Liver (tissue), 3 donors: Measurements from ENCODE around the gene FOXK1.

Source experiments
- ATF3 ChIP-seq: IDR thresholded peaks from 2 replicates; pipeline ENCODE4 v1.6.1; 2016; ENCODE audit warnings: antibody characterized with exemption
- CTCF ChIP-seq: fragments of 150-350 bp; IDR thresholded peaks from 2 replicates; pipeline ENCODE4 v1.5.1; 2017; ENCODE audit warnings: improper control_type of control experiment, low read depth, low read length; ENCODE audit not compliant: missing input control
- EGR1 ChIP-seq, 2 donors: IDR thresholded peaks; 2 replicates each; pipeline ENCODE4 v1.6.1; 2016 to 2018; ENCODE audit warnings: antibody characterized with exemption in 2 of 2, low read depth in 2 of 2
- FOXA1 ChIP-seq: IDR thresholded peaks from 2 replicates; pipeline ENCODE4 v1.6.1; 2016; ENCODE audit warnings: antibody characterized with exemption
- GABPA ChIP-seq, 2 donors: IDR thresholded peaks in 1 of 2; conservative IDR thresholded peaks in 1 of 2; 2 replicates each; pipeline ENCODE4 v1.6.1; 2016; ENCODE audit warnings: antibody characterized with exemption in 2 of 2, mild to moderate bottlenecking in 1 of 2, moderate library complexity in 1 of 2
- JUND ChIP-seq, 2 donors: IDR thresholded peaks; 2 replicates each; pipeline ENCODE4 v1.6.1; 2016; ENCODE audit warnings: antibody characterized with exemption in 2 of 2
- MAX ChIP-seq: IDR thresholded peaks from 2 replicates; pipeline ENCODE4 v1.6.1; 2016; ENCODE audit warnings: antibody characterized with exemption
- RAD21 ChIP-seq, 2 donors: IDR thresholded peaks; 2 replicates each; pipeline ENCODE4 v1.6.1; 2016; ENCODE audit warnings: antibody characterized with exemption in 2 of 2, mild to moderate bottlenecking in 2 of 2
- REST ChIP-seq: IDR thresholded peaks from 2 replicates; pipeline ENCODE4 v1.6.1; 2016; ENCODE audit warnings: antibody characterized with exemption, mild to moderate bottlenecking
- RXRA ChIP-seq, 2 donors: IDR thresholded peaks; 2 replicates each; pipeline ENCODE4 v1.6.1; 2017 to 2018; ENCODE audit warnings: antibody characterized with exemption in 2 of 2, mild to moderate bottlenecking in 1 of 2
- SP1 ChIP-seq: IDR thresholded peaks from 2 replicates; pipeline ENCODE4 v1.6.1; 2018; ENCODE audit warnings: antibody characterized with exemption, mild to moderate bottlenecking
- TAF1 ChIP-seq: conservative IDR thresholded peaks from 2 replicates; pipeline ENCODE4 v1.6.1; 2016; ENCODE audit warnings: antibody characterized with exemption, mild to moderate bottlenecking
- YY1 ChIP-seq: IDR thresholded peaks from 2 replicates; pipeline ENCODE4 v1.6.1; 2016; ENCODE audit warnings: antibody characterized with exemption, mild to moderate bottlenecking
- ZBTB33 ChIP-seq: IDR thresholded peaks from 2 replicates; pipeline ENCODE4 v1.6.1; 2016; ENCODE audit warnings: antibody characterized with exemption
- donor health status: healthy.
- donor health status: healthy.

GRCh38 chr7:4794591-4795350, 112.7 kb downstream of the FOXK1 start:
- no peak for TF ChIP-seq MAX
- TF ChIP-seq CTCF = no peak
- no peak for TF ChIP-seq JUND (IDR thresholded peaks at IDR 0.05)
- TF ChIP-seq ZBTB33 = no peak
- no peak for TF ChIP-seq FOXA1
- no peak for TF ChIP-seq YY1
- TF ChIP-seq GABPA (IDR thresholded peaks at IDR 0.05 in 1 of 2, conservative IDR thresholded peaks at IDR 0.05 in 1 of 2) = no peak
- TF ChIP-seq RAD21 (IDR thresholded peaks at IDR 0.05) = no peak
- TF ChIP-seq TAF1 = no peak
- no peak for TF ChIP-seq SP1
- no peak for TF ChIP-seq REST
- no peak for TF ChIP-seq RXRA (IDR thresholded peaks at IDR 0.05)
- no peak for TF ChIP-seq ATF3
- no peak for TF ChIP-seq EGR1 (IDR thresholded peaks at IDR 0.05; ENCODE audit: low read depth in 2 of 2)
